Right lobe of liver (tissue), 6 donors: ENCODE data around the gene PHETA2. TPM values are rescaled to one million over a fixed set of nuclear protein-coding genes. Genes with fewer than 3 reads are reported as not detected.
"Not testable (repeated sequence)": the region's sequence is repeated elsewhere in the genome, so short reads cannot be mapped to it uniquely, and the experiment has no call there.

Source experiments
- ATAC-seq, 4 donors: fragments of 200-7000 bp; cut with Tn5 transposase; one replicate each; pipeline ENCODE4 v1.9.1; 2020; ENCODE audit warnings: mild to moderate bottlenecking in 4 of 4, moderate library complexity in 4 of 4
- DNase-seq, 3 donors: peaks; one replicate each; pipeline ENCODE4 v3.0.0-alpha.2; 2020
- H3K27ac ChIP-seq, 3 donors: fragments of 200-600 bp; one replicate each; pipeline ENCODE4 v1.8.0; 2022
- H3K27me3 ChIP-seq, 2 donors: fragments of 200-600 bp; one replicate each; pipeline ENCODE4 v1.8.0; 2022
- H3K36me3 ChIP-seq, 4 donors: fragments of 200-600 bp; sonication (generic) in 1 of 4; one replicate each; pipeline versions ENCODE4 v1.5.1 to v1.8.0; 2017 to 2022; ENCODE audit warnings: control low read depth in 1 of 4
- H3K4me1 ChIP-seq, 4 donors: fragments of 200-600 bp; sonication (generic) in 1 of 4; one replicate each; pipeline versions ENCODE4 v1.5.1 to v1.8.0; 2017 to 2022; ENCODE audit warnings: control low read depth in 1 of 4
- H3K4me3 ChIP-seq, 3 donors: fragments of 200-600 bp; one replicate each; pipeline ENCODE4 v1.8.0; 2022
- H3K9me3 ChIP-seq, 4 donors: fragments of 200-600 bp; sonication (generic) in 1 of 4; one replicate each; pipeline versions ENCODE4 v1.5.1 to v1.8.0; 2017 to 2022; ENCODE audit warnings: control low read depth in 1 of 4
- CTCF ChIP-seq, 4 donors: fragments of 200-600 bp in 3 of 4; fragments of 450-650 bp in 1 of 4; IDR thresholded peaks; one replicate each; pipeline versions ENCODE4 v1.5.1 to v1.8.0; 2016 to 2022; ENCODE audit warnings: antibody characterized with exemption in 4 of 4, mild to moderate bottlenecking in 2 of 4
- POLR2A ChIP-seq: fragments of 450-650 bp; IDR thresholded peaks from one replicate; pipeline ENCODE4 v1.6.1; 2017; ENCODE audit warnings: antibody characterized with exemption, mild to moderate bottlenecking
- WGBS: methylation state at CpG from one replicate; pipeline ENCODE4 v1.1.6; 2018; ENCODE audit warnings: low coverage, low lambda C conversion rate; ENCODE audit not compliant: insufficient coverage; ENCODE audit errors: missing lambda C conversion rate; 5-methylcytosine and 5-hydroxymethylcytosine counted together
- intact Hi-C, 2 donors: fragments of 100-400 bp; cut with DNase I; formaldehyde crosslinking; loops; one replicate each; pipeline versions ENCODE4 v1.11.2 to v1.14.1; 2022
- total RNA-seq, 6 experiments: library from RNA; depleted of rRNA in 2 of 6; stranded (reverse); fragments of >200 nt in 2 of 6; fragmentation: NEBNext Ultra II Directional in 3 of 6; extraction: Animal tissue kit (Norgen Biotek cat#: 25700) in 3 of 6; gene quantifications; one replicate each; pipeline versions ENCODE4 v1.1.0 to v1.2.4, GENCODE V29; 2016 to 2023
- donor health status: DM: no; HTN: yes; CAD: no.
- donor health status: DM: no; HTN: no; CAD: no.
- donor health status: DM: no; HTN: no; CAD: no.
- donor health status: DM: no; HTN: yes; CAD: no.
- donor health status: DM: no; HTN: yes; CAD: no.

The PHETA2 gene
- total RNA-seq, 6 experiments from 2014 or later: 0.51 to 1.4 (median 0.97) TPM

GRCh38 chr22:42091455-42091782 lies 17.4 kb downstream of the PHETA2 start:
- Histone ChIP-seq H3K36me3 (peaks cover 0 to 6% (median under 1%) of the 10 kb centered on the region in 4 donors), H3K9me3 (no peaks in the 10 kb centered on the region), H3K4me1 (peaks cover 0 to 13% (median 2%) of the 10 kb centered on the region in 4 donors), H3K27ac (peak overlapping the region; percentile 64 to 99 (median 80)), H3K4me3 (peak overlapping the region; percentile 62 to 95 (median 77)), H3K27me3 (no peaks in the 10 kb centered on the region)
- intact Hi-C loops: no loop called here
- DNase-seq: no peak
- ATAC-seq: peak in 3 of 4 donors; percentile 2
- TF ChIP-seq CTCF (IDR thresholded peaks at IDR 0.05) (no peak), POLR2A (no peak)
- 18% methylated on average over 7 of the region's 7 CpGs for WGBS

DNA sequence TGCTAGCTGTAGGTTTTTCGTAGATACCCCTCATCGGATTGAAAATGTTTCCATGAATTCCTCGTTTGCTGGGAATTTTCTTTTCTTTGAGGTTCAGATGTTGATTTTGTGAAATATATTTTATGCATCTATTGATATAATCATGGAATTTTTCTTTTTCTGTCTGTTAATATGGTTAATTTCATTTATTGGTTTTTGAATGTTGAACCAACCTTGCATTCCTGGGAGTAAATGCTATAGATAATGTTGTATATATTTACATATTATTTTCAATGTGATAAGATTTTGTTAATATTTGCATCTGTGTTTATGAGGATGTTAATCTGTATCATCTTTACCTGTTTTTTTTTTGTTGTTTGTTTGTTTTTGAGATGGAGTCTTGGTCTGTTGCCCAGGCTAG lies 27.2 kb downstream of the PHETA2 start:
- intact Hi-C loops: no loop called here
- Histone ChIP-seq H3K4me3 (no peak overlapping the region), H3K36me3 (no peaks in the 10 kb centered on the region), H3K27me3 (no peaks in the 10 kb centered on the region), H3K9me3 (peaks cover 0 to 14% (median 2%) of the 10 kb centered on the region in 4 donors), H3K4me1 (no peaks in the 10 kb centered on the region), H3K27ac (no peak overlapping the region)
- TF ChIP-seq CTCF (IDR thresholded peaks at IDR 0.05) (no peak), POLR2A (no peak)
- no peak for DNase-seq
- no peak for ATAC-seq
- WGBS: 95% methylated on average over 3 of the region's 3 CpGs

- peaks cover 0 to 14% (median 2%) of the 10 kb centered on the region in 4 donors for H3K9me3 ChIP-seq
- 98% methylated on average over 4 of the region's 6 CpGs for WGBS
Observed at GRCh38 chr22:42104332-42104860, 30.3 kb downstream of the PHETA2 start.

DNA sequence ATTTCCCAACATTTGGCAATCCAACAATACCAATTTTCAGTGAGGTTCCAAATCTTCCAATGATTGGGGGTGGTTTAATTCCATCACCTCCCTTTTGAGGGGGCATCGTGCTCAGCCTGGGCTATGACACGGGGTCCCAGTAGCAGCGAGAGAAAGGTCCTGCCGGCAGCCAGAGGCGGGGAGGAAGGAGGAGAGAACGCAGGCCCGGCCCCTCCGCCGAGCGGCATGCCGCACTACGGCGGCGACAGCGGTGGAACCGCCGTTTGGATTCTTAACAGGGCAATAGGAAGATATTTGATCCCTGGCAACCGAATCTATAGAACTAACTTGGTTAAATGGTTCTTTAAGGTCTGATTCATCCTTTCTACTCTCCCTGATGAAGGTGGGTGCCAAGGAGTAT lies 34.8 kb downstream of the PHETA2 start:
- TF ChIP-seq CTCF (IDR thresholded peaks at IDR 0.05) (no peak), POLR2A (no peak)
- intact Hi-C loops: no loop called here
- DNase-seq (no peak), ATAC-seq (no peak)
- Histone ChIP-seq H3K27me3 (no peaks in the 10 kb centered on the region), H3K36me3 (no peaks in the 10 kb centered on the region), H3K4me3 (no peak overlapping the region), H3K9me3 (peaks cover 0 to 6% (median 0%) of the 10 kb centered on the region in 4 donors), H3K27ac (no peak overlapping the region), H3K4me1 (peaks cover 0 to 3% (median 0%) of the 10 kb centered on the region in 4 donors)
- 32% methylated on average over 3 of the region's 18 CpGs for WGBS

More at GRCh38 chr22:42104332-42104860, 30.3 kb downstream of the PHETA2 start:
- H3K27me3 ChIP-seq, intact Hi-C loops, ATAC-seq, H3K4me3 ChIP-seq, DNase-seq, H3K4me1 ChIP-seq, H3K27ac ChIP-seq, H3K36me3 ChIP-seq: not testable (repeated sequence)

DNA sequence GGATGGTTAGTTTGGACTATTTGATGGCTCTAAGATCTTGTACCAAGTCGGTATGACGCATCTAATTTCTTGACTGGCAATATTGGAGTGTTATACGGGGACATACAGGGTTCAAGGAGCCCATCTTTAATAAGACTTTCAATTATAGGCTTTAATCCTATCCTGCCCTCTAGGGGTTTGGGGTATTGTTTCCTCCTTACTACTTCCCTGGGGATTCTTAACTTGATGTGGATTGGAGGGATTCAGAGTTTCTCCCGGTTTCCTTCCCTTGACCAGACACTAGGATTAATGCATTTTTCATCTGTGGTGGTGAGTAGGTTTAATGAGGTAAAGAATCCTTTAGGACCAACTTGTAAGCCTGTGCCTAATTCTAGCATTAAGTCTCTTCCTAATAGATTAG lies 37.8 kb downstream of the PHETA2 start:
- no peak for ATAC-seq
- no peaks in the 10 kb centered on the region for H3K36me3 ChIP-seq
- H3K9me3 ChIP-seq: no peaks in the 10 kb centered on the region
- no peak overlapping the region for H3K4me3 ChIP-seq
- H3K27ac ChIP-seq: no peak overlapping the region
- no peak for DNase-seq
- peaks cover 0 to 9% (median 0%) of the 10 kb centered on the region in 4 donors for H3K4me1 ChIP-seq
- 68% methylated on average over 3 of the region's 4 CpGs for WGBS
- TF ChIP-seq POLR2A: no peak
- no peak for TF ChIP-seq CTCF (IDR thresholded peaks at IDR 0.05)
- H3K27me3 ChIP-seq: no peaks in the 10 kb centered on the region
- intact Hi-C loops: no loop called here
